ENCODE results near the gene RSRP1.
"Not testable (repeated sequence)": the region's sequence is repeated elsewhere in the genome, so short reads cannot be mapped to it uniquely, and the experiment has no call there.

Gene RSRP1, protein sequence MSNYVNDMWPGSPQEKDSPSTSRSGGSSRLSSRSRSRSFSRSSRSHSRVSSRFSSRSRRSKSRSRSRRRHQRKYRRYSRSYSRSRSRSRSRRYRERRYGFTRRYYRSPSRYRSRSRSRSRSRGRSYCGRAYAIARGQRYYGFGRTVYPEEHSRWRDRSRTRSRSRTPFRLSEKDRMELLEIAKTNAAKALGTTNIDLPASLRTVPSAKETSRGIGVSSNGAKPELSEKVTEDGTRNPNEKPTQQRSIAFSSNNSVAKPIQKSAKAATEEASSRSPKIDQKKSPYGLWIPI

GRCh38 chr1:25247024-25247828 lies at the start of gene RSRP1:
RSRP1 (minus strand) TSS chr1:25247454; CDS start chr1:25246963, 491 bp downstream.
- peak; percentile 100 for DNase-seq (ENCODE audit: low read depth)

- not testable (repeated sequence) for DNase-seq (ENCODE audit: low read depth)
Measured at GRCh38 chr1:25296501-25296900, 49.2 kb upstream of the RSRP1 start.

DNA sequence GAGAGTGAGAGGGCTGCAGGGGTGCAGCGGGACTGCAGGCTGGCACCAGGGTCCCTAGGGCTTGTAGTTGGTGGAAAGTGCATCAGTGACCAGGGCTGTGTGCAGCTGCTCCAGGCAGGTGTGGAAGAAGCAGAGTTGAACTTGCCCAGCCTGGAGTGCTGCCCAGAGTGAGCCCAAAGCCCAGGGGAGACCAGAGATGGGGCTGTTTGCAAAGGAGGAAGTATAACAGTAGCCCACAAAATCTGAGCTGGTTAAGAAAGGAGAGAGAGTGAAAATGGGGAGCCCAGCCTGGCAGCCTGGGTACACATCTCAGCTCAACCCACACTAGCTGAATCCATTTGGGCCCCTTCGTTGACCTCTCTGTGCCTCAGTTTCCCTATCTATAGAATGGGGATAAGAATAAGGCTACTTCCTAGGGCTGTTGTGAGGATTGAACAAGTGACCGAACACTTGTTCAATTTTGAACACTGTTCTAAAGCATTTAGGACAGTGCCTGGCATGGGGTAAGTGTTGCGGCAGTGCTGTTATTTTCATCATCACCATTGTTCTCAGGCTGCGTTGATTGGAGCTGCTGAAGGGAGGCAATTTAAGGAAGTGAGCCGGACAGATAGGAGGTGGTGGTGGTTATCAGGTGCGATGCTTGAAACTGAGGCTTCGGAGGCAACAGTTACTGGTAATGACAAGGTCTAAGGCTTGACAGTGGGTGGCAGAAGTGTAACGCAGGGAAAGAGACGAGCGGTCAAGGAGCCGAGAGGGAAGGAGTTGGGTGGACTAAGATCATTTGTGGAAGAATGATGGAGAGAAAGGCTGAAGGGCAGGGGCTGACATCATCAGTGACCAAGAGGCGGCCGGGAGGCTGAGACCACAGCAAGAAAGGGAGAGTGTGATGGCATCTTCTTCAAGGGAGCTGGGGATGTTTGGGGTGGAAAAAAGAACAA lies 47.9 kb upstream of the RSRP1 start:
- not testable (repeated sequence) for DNase-seq (ENCODE audit: low read depth)

DNA sequence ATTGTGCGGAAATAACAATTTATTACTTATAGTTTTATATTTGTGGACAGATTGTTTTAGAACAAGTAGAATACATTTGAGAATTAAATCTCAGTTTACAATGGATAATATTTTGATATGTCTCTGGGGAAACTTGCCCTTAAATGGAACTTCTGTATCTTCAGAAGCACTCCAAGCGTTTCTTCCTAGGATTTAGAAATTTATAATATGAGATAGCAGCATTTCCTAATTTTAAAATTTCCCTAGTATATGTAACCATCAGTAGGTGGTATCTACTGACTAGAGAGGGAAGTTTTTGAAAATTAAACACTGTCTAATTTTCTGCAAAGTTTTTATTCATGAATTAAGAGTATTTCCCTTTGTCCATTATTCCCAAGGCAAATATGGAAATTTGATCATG lies 46.2 kb upstream of the RSRP1 start:
- DNase-seq (ENCODE audit: low read depth) = not testable (repeated sequence)

DNA sequence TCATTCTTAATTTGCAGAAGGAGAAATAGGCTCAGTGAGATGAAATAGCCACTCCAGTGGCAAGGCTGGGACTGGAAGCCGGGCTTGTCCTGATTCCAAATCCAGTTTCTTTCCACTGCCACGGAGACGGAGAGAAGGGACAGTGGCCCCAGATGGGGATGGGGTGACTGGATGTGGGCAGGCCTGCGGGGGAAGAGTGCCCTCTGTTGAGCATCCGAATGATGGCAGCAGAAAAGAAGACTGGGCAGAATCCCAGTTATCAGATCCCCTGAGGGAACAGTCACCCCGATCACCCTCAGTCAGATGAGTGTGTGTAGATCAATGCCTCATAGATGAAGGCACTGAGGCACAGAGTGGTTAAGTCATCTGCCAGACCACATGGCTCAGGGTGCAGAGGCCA lies 42.8 kb upstream of the RSRP1 start:
- not testable (repeated sequence) for DNase-seq (ENCODE audit: low read depth)

- not testable (repeated sequence) for DNase-seq (ENCODE audit: low read depth)
Measured at GRCh38 chr1:25288573-25289101, 41.4 kb upstream of the RSRP1 start.

DNA sequence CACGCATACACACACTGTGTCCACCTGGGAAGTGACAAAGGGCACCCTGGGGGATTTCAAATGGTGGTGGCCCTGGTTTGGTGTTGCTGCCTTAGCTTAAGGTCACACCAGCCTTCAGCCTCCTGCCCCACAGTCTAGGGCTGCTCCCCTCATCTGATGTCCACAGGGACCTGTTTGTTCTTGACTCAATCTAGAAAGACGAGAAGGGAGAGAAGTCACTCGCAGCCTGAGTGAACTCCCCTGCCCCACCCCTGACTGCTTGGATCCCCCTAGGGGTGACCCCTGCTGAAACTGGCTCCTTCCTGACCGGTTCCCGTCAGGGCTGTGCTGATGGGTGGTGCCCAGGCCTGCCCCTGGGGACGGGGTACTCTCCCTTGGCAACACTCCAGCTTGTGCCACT lies 39.9 kb upstream of the RSRP1 start:
- not testable (repeated sequence) for DNase-seq (ENCODE audit: low read depth)

- not testable (repeated sequence) for DNase-seq (ENCODE audit: low read depth)
Measured at GRCh38 chr1:25285862-25286261, 38.6 kb upstream of the RSRP1 start.

- not testable (repeated sequence) for DNase-seq (ENCODE audit: low read depth)
Measured at GRCh38 chr1:25279693-25280111, 32.4 kb upstream of the RSRP1 start.

- DNase-seq (ENCODE audit: low read depth) = not testable (repeated sequence)
Measured at GRCh38 chr1:25278790-25279189, 31.5 kb upstream of the RSRP1 start.

- not testable (repeated sequence) for DNase-seq (ENCODE audit: low read depth)
Measured at GRCh38 chr1:25278358-25278757, 31.1 kb upstream of the RSRP1 start.

- DNase-seq (ENCODE audit: low read depth) = not testable (repeated sequence)
Measured at GRCh38 chr1:25277295-25277694, 30.0 kb upstream of the RSRP1 start.

DNA sequence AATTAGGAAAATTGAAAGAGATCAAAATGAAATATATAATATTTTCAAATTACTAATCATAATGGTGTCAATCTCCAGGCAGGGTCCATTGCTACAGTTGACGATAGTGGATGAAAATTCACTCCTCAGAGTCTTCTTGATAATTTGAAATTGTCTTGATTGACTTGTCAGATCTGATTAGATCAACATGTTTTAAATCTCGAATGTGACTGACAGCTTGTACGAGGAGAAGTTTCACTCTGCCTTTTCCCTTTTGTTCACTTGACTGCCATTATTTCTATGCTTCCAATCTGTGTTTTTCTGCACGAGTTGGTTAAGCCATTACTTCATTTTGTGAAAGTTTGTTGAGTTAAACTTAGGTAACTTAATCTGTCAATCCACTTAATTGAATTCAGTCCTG lies 28.4 kb upstream of the RSRP1 start:
- not testable (repeated sequence) for DNase-seq (ENCODE audit: low read depth)

DNA sequence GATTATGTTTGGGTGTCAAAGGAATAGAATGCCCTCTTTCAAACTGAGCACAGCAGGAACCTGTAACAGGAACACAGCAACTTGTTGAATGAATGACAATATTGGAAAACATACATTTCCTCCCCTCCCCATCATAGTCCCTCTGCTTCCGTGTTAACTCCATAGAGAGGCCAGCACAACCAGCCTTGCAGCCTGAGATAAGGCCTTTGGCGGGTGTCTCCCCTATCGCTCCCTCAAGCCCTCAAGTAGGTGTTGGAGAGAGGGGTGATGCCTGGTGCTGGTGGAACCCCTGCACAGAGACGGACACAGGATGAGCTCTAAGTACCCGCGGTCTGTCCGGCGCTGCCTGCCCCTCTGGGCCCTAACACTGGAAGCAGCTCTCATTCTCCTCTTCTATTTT lies 25.0 kb upstream of the RSRP1 start, which contains the start of gene RHD:
RHD (plus strand) TSS at position 272 of the 400 bp plus-strand sequence; CDS start at position 311, 39 bp downstream.
- DNase-seq (ENCODE audit: low read depth) = not testable (repeated sequence)

- DNase-seq (ENCODE audit: low read depth) = not testable (repeated sequence)
Measured at GRCh38 chr1:25268143-25268760, 21.0 kb upstream of the RSRP1 start.

DNA sequence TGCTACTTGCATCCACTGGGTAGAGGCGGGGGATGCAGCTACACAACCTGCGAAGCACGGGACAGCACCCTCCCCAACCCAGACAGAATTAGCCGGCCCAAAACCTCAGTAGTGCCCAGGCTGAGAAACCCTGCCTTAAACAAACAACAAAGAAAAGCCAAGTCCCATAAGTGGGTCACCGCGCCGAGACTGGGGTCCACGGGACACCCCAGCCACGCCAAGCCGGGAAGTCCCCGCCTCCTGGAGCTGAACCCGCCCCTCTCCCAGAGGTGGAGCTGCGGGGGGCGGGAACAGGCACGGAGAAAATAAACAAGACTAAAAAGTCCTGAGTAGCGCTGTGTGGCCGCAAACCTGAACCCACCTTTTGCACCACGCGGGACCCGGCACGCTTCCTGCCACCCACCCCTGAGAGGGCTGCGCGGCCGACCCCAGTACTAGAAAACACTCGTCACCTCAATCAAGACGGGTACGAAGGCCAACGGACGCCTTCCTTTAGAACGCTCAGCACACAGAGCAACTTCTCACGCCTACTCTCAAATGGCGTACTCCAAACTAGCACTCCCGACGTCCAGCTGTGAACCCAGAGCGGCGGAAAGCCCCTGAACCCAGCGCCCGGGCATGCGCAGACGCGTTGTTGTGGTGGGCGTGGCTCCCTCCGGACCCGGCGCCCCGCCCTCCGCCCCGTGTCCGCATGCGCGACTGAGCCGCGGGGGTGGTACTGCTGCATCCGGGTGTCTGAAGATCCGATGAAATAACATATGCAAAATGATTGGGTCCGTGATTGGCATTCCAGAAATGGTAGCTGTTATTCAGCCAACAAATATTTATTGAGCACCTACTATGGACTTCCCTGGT lies 20.3 kb upstream of the RSRP1 start:
- DNase-seq (ENCODE audit: low read depth) = peak; percentile 85

DNA sequence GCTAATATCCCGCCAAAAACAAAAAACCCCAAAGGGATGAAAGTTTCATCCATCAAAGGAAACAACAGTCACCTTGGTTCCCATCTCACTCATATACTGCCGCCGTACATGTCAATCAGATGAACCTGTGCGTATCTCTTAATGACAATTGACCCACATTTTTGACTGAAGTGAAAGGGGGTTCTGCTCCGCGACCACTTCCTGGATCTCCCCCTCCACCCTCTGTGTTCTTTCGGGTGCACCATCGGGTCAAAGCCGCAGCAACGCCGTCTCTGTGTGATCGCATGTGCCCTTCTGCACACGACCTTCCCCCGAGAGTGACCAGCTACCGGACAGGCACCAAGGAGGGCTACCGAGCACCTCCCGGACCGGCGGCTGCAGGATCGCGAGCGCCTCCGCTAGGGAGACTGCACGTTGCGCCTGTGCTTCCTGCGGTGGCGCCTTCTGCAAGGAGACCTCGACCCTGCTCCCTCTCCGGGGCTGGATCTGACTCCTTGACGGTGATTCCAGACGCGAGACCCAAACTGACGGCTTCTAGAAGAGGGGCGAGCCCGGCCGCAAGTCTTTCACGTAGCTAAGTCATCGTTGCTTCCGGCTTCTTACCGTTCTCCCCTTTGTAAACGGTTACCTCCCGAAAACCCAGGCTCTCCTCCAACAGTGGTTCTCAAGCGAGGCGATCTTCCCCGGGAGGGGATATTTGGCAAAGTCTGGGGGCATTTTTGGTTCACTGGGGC lies 19.5 kb upstream of the RSRP1 start:
- DNase-seq (ENCODE audit: low read depth) = not testable (repeated sequence)

DNA sequence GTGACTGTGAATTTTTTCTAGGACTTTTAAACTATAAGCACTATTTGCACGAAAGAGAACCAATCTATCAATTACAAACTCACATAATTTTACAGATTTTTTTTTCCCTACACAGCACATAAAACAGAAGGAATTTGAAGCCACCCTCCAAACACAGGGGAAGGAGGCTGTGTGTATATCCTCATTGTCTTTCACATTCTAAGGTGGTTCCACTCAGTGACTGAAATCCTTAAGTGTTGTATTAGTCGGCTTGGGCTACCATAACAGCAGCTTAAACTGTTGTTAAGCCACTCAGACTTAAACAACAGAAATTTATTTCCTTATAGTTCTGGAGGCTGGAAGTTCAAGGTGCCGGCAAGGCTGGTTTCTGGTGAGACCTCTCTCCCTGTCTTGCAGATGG lies 13.1 kb upstream of the RSRP1 start:
- not testable (repeated sequence) for DNase-seq (ENCODE audit: low read depth)

DNA sequence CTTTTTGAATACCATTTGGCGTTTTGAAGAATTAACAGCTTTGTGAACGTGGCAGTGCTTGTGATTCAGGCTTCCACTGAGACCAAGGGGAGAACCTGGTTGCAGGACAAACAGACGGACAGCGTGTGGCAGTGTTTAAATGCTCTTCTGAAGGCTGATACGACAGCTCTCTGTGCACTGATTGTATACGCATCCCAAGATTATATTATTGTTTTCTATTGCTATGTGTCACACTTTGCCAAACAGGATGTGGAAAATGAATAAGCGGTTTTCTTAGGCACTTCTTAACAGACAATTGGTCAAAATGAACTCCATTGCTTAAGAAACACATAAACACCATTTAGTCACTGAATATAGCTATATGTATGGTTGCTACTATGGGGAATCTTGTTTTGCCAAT lies 12.6 kb upstream of the RSRP1 start:
- DNase-seq (ENCODE audit: low read depth) = not testable (repeated sequence)

Data from stimulated activated CD4-positive, alpha-beta T cell treated with anti-CD3 and anti-CD28 coated beads, Interleukin-2, amount 100 ng/mL, for 4 hours (primary cell).